Spleen (tissue), 7 donors: ENCODE measurements around the gene UROC1.

Experiments used
- POLR2A ChIP-seq, 3 donors: fragments of 450-650 bp; IDR thresholded peaks; one replicate each; pipeline ENCODE4 v1.5.1; 2017; ENCODE audit warnings: antibody characterized with exemption in 3 of 3, mild to moderate bottlenecking in 1 of 3
- TF ChIP-seq, protein P1 (sequence below), 11 experiments: fragments of 200-600 bp in 7 of 11; fragments of 450-650 bp in 4 of 11; sonication (generic) in 4 of 11; IDR thresholded peaks in 8 of 11; conservative IDR thresholded peaks in 3 of 11; 1 replicate in 7 of 11; 2 replicates in 4 of 11; pipeline versions ENCODE4 v1.4.0 to v1.8.0; 2016 to 2021; ENCODE audit warnings: antibody characterized with exemption in 11 of 11, inconsistent platforms in 4 of 11, mild to moderate bottlenecking in 1 of 11
- donor health status: DM: no; HTN: no; CAD: no; lungs with moderate emphysema.
- donor health status: DM: no; HTN: no; CAD: no.
- donor health status: DM: no; HTN: no; CAD: no.

DNA sequence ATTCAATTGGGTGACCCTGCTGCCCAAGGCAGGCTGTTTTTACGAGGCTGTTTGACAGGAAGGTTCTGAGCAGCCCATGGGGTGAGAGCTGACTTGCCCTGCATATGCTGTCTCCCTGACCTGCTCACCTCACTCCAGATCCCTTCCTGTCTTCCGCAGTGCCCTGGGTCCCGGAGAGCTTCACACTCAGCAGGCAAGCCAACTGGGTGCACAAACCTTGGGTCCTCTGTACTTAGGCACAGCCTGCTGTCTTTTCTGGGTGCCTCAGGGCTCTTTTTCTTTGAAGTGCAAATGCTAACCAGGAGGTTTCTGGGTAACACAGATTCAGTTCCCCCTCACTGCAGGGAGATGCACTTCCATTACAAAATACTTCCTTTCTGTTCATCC lies 74.7 kb downstream of the UROC1 start:
- TF ChIP-seq, protein P1, sequence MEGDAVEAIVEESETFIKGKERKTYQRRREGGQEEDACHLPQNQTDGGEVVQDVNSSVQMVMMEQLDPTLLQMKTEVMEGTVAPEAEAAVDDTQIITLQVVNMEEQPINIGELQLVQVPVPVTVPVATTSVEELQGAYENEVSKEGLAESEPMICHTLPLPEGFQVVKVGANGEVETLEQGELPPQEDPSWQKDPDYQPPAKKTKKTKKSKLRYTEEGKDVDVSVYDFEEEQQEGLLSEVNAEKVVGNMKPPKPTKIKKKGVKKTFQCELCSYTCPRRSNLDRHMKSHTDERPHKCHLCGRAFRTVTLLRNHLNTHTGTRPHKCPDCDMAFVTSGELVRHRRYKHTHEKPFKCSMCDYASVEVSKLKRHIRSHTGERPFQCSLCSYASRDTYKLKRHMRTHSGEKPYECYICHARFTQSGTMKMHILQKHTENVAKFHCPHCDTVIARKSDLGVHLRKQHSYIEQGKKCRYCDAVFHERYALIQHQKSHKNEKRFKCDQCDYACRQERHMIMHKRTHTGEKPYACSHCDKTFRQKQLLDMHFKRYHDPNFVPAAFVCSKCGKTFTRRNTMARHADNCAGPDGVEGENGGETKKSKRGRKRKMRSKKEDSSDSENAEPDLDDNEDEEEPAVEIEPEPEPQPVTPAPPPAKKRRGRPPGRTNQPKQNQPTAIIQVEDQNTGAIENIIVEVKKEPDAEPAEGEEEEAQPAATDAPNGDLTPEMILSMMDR (IDR thresholded peaks at IDR 0.05 in 8 of 11, conservative IDR thresholded peaks at IDR 0.05 in 3 of 11) = no peak
- TF ChIP-seq POLR2A (IDR thresholded peaks at IDR 0.05) = no peak
